GM19025 (cell line): Measurements from ENCODE around the gene MYOZ2.

ENCODE experiments used
- ATAC-seq: cut with Tn5 transposase; IDR thresholded peaks from one replicate; pipeline ENCODE4 v1.9.1; 2021; ENCODE audit warnings: mild to moderate bottlenecking, low read depth, moderate library complexity; ENCODE audit not compliant: unreplicated experiment

Gene MYOZ2

GRCh38 chr4:119135721-119136121, at the start of gene MYOZ2:
MYOZ2 (plus strand) TSS chr4:119135832; CDS start chr4:119136526, 694 bp downstream.
- ATAC-seq = no peak

GRCh38 chr4:119087121-119087520, 48.5 kb upstream of the MYOZ2 start:
- no peak for ATAC-seq

- ATAC-seq = no peak
Observed at GRCh38 chr4:119087656-119088055, 48.0 kb upstream of the MYOZ2 start.

- ATAC-seq = no peak
Observed at GRCh38 chr4:119093042-119093827, 42.4 kb upstream of the MYOZ2 start.

- ATAC-seq = no peak
Observed at GRCh38 chr4:119097282-119097900, 38.2 kb upstream of the MYOZ2 start.

- ATAC-seq = no peak
Observed at GRCh38 chr4:119098306-119098705, 37.3 kb upstream of the MYOZ2 start.

- no peak for ATAC-seq
Observed at GRCh38 chr4:119099227-119099810, 36.3 kb upstream of the MYOZ2 start.

GRCh38 chr4:119100655-119101054, 35.0 kb upstream of the MYOZ2 start:
- no peak for ATAC-seq

GRCh38 chr4:119103263-119103662, 32.4 kb upstream of the MYOZ2 start:
- ATAC-seq = no peak

- ATAC-seq = no peak
Observed at GRCh38 chr4:119104644-119105273, 30.9 kb upstream of the MYOZ2 start.

GRCh38 chr4:119105605-119106004, 30.0 kb upstream of the MYOZ2 start:
- ATAC-seq = no peak

GRCh38 chr4:119106036-119107000, 29.3 kb upstream of the MYOZ2 start:
- ATAC-seq = no peak

- no peak for ATAC-seq
Observed at GRCh38 chr4:119110121-119110520, 25.5 kb upstream of the MYOZ2 start.

- no peak for ATAC-seq
Observed at GRCh38 chr4:119111296-119111695, 24.3 kb upstream of the MYOZ2 start.

- ATAC-seq = no peak
Observed at GRCh38 chr4:119113033-119113655, 22.5 kb upstream of the MYOZ2 start.

- no peak for ATAC-seq
Observed at GRCh38 chr4:119116021-119116420, 19.6 kb upstream of the MYOZ2 start.

GRCh38 chr4:119116925-119117900, 18.4 kb upstream of the MYOZ2 start:
- ATAC-seq = no peak

GRCh38 chr4:119118397-119118796, 17.2 kb upstream of the MYOZ2 start:
- no peak for ATAC-seq

GRCh38 chr4:119124352-119124751, 11.3 kb upstream of the MYOZ2 start:
- no peak for ATAC-seq
